Upper lobe of right lung (tissue), 1 donor: ENCODE measurements around the gene PDP2. TPM values are rescaled to one million over a fixed set of nuclear protein-coding genes. Genes with fewer than 3 reads are reported as not detected.

Experiments
- ATAC-seq: fragments of 200-7000 bp; cut with Tn5 transposase; one replicate; pipeline ENCODE4 v1.9.1; 2020; ENCODE audit warnings: mild to moderate bottlenecking, moderate library complexity
- DNase-seq: peaks from one replicate; pipeline ENCODE4 v3.0.0-alpha.2; 2020
- H3K27ac ChIP-seq: fragments of 200-600 bp; one replicate; pipeline ENCODE4 v1.8.0; 2022
- H3K27me3 ChIP-seq: fragments of 200-600 bp; one replicate; pipeline ENCODE4 v1.8.0; 2022; ENCODE audit warnings: mild to moderate bottlenecking
- H3K36me3 ChIP-seq: fragments of 200-600 bp; one replicate; pipeline ENCODE4 v1.8.0; 2022
- H3K4me1 ChIP-seq: fragments of 200-600 bp; one replicate; pipeline ENCODE4 v1.8.0; 2022
- H3K4me3 ChIP-seq: fragments of 200-600 bp; one replicate; pipeline ENCODE4 v1.8.0; 2022; ENCODE audit warnings: mild to moderate bottlenecking
- H3K9me3 ChIP-seq: fragments of 200-600 bp; one replicate; pipeline ENCODE4 v1.8.0; 2022
- intact Hi-C: fragments of 100-400 bp; cut with DNase I; formaldehyde crosslinking; loops from one replicate; pipeline ENCODE4 v1.11.0; 2022
- total RNA-seq: library from RNA; stranded (reverse); fragmentation: NEBNext Ultra II Directional; extraction: Animal tissue kit (Norgen Biotek cat#: 25700); gene quantifications from one replicate; pipeline ENCODE4 v1.2.1, GENCODE V29; 2021
- TF ChIP-seq, protein P1 (sequence below): fragments of 200-600 bp; IDR thresholded peaks from one replicate; pipeline ENCODE4 v1.8.0; 2022; ENCODE audit warnings: antibody characterized with exemption
- donor health status: DM: no; HTN: yes; CAD: no; lungs with severe emphysema.

PDP2 gene
- total RNA-seq, 1 donor from 2014 or later, result 22.4 TPM

DNA sequence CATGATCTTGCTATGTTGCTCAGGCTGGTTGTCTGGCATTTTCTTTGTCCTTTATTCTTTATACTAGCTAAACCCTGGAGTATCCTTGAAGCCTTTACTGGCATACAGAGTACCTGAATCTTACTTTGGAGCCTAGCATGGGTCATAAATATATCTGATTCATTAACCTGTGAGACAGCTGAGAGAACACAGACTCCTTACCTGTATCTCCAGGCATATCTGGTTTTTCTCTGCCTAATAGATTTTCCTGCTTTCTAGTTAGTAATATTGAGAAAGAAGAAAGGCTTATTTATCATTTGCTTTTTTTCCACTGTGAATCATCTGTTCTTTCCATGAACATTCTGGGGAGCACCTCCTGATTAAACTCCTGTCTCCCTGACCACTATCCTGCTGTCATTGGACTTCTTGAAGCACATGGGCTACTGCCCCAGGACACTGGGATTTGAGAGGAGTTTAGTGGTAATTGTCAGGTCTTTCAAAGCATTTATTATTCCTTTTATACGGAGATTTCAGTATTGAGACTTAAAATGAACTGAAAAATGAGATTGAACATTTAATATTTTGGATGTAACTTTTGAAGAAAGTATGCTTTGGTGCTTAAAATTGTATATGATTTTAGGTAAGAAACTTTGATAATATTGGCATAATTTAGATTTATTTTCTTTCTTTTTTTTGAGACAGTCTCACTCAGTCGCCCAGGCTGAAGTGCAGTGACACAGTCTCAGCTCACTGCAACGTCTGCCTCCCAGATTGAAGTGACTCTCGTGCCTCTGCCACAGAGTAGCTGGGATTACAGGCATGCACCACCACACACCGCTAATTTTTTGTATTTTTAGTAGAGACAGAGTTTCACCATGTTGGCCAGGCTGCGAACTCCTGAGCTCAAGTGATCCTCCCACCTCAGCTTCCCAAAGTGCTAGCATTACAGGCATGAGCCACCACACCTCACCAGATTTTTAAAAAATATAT is 8.6 kb downstream of the PDP2 start:
- H3K4me1 ChIP-seq, result no peaks in the 10 kb centered on the region
- ATAC-seq (no peak), DNase-seq (no peak)
- no peaks in the 10 kb centered on the region for H3K27me3 ChIP-seq
- intact Hi-C loops, result no loop called here
- no peak overlapping the region for H3K4me3 ChIP-seq
- TF ChIP-seq, protein P1, sequence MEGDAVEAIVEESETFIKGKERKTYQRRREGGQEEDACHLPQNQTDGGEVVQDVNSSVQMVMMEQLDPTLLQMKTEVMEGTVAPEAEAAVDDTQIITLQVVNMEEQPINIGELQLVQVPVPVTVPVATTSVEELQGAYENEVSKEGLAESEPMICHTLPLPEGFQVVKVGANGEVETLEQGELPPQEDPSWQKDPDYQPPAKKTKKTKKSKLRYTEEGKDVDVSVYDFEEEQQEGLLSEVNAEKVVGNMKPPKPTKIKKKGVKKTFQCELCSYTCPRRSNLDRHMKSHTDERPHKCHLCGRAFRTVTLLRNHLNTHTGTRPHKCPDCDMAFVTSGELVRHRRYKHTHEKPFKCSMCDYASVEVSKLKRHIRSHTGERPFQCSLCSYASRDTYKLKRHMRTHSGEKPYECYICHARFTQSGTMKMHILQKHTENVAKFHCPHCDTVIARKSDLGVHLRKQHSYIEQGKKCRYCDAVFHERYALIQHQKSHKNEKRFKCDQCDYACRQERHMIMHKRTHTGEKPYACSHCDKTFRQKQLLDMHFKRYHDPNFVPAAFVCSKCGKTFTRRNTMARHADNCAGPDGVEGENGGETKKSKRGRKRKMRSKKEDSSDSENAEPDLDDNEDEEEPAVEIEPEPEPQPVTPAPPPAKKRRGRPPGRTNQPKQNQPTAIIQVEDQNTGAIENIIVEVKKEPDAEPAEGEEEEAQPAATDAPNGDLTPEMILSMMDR, result no peak
- H3K27ac ChIP-seq, result no peak overlapping the region
- H3K36me3 ChIP-seq, result peaks cover 37% of the 10 kb centered on the region
- no peaks in the 10 kb centered on the region for H3K9me3 ChIP-seq

DNA sequence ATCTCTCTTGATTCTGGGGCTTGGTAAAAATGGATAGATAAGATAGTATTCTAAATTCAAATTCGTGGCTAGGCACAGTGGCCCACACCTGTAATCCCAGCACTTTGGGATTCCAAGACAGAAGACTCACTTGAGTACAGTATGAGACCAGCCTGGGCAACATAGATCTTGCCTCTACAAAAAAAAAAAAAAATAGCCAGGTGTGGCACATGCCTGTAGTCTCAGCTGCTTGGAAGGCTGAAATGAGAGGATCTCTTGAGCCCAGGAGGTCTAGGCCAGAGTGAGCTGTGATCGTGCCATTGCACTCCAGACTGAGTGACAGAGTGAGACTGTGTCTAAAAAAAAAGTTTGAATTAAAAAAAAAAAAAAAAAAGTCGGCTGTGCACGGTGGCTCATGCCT is 9.3 kb downstream of the PDP2 start:
- Histone ChIP-seq H3K27ac (no peak overlapping the region), H3K36me3 (peaks cover 32% of the 10 kb centered on the region), H3K27me3 (no peaks in the 10 kb centered on the region), H3K4me1 (no peaks in the 10 kb centered on the region), H3K9me3 (no peaks in the 10 kb centered on the region), H3K4me3 (no peak overlapping the region)
- intact Hi-C loops, result no loop called here
- TF ChIP-seq, protein P1, result no peak
- ATAC-seq (peak; percentile 60), DNase-seq (no peak)

DNA sequence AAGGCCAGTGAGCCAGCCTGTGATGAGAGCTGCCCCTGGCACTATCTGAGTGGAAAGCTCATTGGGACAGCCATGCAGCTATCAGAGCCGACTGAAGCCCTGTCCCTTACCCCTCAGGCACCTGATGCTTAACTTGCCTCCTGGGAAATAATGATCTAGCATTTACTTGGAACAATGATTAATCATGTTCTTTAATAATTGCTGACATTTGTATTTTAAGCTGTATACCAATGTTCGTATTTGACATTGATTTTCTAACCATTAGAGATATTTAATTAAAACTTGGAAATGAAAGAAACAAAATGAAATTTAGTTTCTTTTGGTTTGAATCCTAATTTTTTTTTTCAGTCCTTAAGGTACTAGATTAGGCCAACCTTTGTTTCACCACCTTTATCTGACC is 10.5 kb downstream of the PDP2 start:
- TF ChIP-seq, protein P1, result no peak
- H3K4me3 ChIP-seq, result no peak overlapping the region
- H3K36me3 ChIP-seq, result peaks cover 20% of the 10 kb centered on the region
- intact Hi-C loops, result no loop called here
- no peak for ATAC-seq
- no peak for DNase-seq
- H3K4me1 ChIP-seq, result no peaks in the 10 kb centered on the region
- H3K27me3 ChIP-seq, result no peaks in the 10 kb centered on the region
- no peaks in the 10 kb centered on the region for H3K9me3 ChIP-seq
- no peak overlapping the region for H3K27ac ChIP-seq

DNA sequence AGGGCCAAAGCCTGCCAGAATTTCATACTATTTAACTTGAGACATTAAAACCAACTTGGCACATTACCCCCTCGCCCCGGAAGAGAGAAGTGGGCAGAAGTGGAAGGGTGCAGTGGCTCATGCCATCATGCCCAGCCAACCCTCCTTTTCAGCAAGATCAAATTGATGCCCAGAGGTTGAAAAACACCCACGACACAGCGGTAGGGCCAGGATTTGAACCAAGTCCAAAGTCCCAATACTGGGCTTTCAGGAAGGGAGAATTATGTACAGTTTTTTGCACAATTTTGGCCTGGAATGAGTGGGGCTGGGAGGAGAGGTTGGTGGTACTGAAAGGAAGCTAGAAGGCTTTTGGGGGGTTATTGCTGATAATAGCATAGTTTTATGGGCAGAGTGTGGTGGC is 11.0 kb downstream of the PDP2 start:
- ATAC-seq, result no peak
- no peaks in the 10 kb centered on the region for H3K4me1 ChIP-seq
- peaks cover 15% of the 10 kb centered on the region for H3K36me3 ChIP-seq
- intact Hi-C loops, result no loop called here
- DNase-seq, result no peak
- no peak overlapping the region for H3K27ac ChIP-seq
- no peaks in the 10 kb centered on the region for H3K9me3 ChIP-seq
- no peak overlapping the region for H3K4me3 ChIP-seq
- no peaks in the 10 kb centered on the region for H3K27me3 ChIP-seq
- TF ChIP-seq, protein P1, result no peak

DNA sequence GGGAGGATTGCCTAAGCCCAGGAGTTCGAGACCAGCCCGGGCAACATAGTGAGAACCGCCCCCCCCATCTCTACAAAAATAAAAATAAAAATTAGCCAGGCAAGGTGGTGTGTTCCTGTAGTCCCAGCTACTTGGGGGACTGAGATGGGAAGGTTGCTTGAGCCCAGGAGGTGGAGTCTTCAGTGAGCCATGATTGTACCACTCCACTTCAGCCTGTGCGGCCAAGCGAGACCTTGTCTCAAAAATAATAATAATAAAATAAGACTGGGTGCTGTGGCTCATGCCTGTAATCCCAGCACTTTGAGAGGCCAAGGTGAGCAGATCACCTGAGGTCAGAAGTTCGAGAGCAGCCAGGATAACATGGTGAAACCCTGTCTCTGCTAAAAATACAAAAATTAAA is 11.5 kb downstream of the PDP2 start:
- TF ChIP-seq, protein P1, result no peak
- ATAC-seq (no peak), DNase-seq (no peak)
- Histone ChIP-seq H3K27ac (no peak overlapping the region), H3K9me3 (no peaks in the 10 kb centered on the region), H3K4me1 (no peaks in the 10 kb centered on the region), H3K27me3 (no peaks in the 10 kb centered on the region), H3K36me3 (peaks cover 11% of the 10 kb centered on the region), H3K4me3 (no peak overlapping the region)
- intact Hi-C loops, result no loop called here
